ENCODE measurements around the gene KANTR. TPM values are rescaled to one million over a fixed set of nuclear protein-coding genes. Genes with fewer than 3 reads are reported as not detected.
"Not testable (repeated sequence)": the region's sequence is repeated elsewhere in the genome, so short reads cannot be mapped to it uniquely, and the experiment has no call there.

Gene KANTR
- total and polyA plus RNA-seq, 2 donors: 4.7 to 16.6 TPM

- no peaks in the 10 kb centered on the region for H3K9me3 ChIP-seq (ENCODE audit: control insufficient read depth in 2 of 2, insufficient read depth in 1 of 2, low read length in 1 of 2)
- 100% methylated on average over 1 of the region's 1 CpG for WGBS
- H3K4me1 ChIP-seq (ENCODE audit: control insufficient read depth in 2 of 2, insufficient read depth in 2 of 2, low read length in 2 of 2): no peaks in the 10 kb centered on the region
- no peak overlapping the region for H3K27ac ChIP-seq (ENCODE audit: low read depth in 1 of 2, low read length in 1 of 2)
- H3K4me3 ChIP-seq (ENCODE audit: low read length in 2 of 2): no peak overlapping the region
- H3K27me3 ChIP-seq (ENCODE audit: control insufficient read depth in 2 of 2, insufficient read depth in 1 of 2, low read length in 1 of 2): no peaks in the 10 kb centered on the region
- no peak for DNase-seq (ENCODE audit: low read depth in 6 of 9, low spot score in 9 of 9)
- H3K36me3 ChIP-seq (ENCODE audit: control insufficient read depth in 2 of 2, insufficient read depth in 2 of 2, low read length in 1 of 2): no peaks in the 10 kb centered on the region
Observed at GRCh38 chrX:53153581-53153980, 59.6 kb downstream of the KANTR start.

GRCh38 chrX:53155512-53156206 is 61.7 kb downstream of the KANTR start:
- WGBS: 97% methylated on average over 8 of the region's 8 CpGs
- Histone ChIP-seq H3K9me3 (ENCODE audit: control insufficient read depth in 2 of 2, insufficient read depth in 1 of 2, low read length in 1 of 2) (no peaks in the 10 kb centered on the region), H3K36me3 (ENCODE audit: control insufficient read depth in 2 of 2, insufficient read depth in 2 of 2, low read length in 1 of 2) (no peaks in the 10 kb centered on the region), H3K27me3 (ENCODE audit: control insufficient read depth in 2 of 2, insufficient read depth in 1 of 2, low read length in 1 of 2) (no peaks in the 10 kb centered on the region), H3K4me1 (ENCODE audit: control insufficient read depth in 2 of 2, insufficient read depth in 2 of 2, low read length in 2 of 2) (no peaks in the 10 kb centered on the region), H3K27ac (ENCODE audit: low read depth in 1 of 2, low read length in 1 of 2) (no peak overlapping the region), H3K4me3 (ENCODE audit: low read length in 2 of 2) (no peak overlapping the region)
- DNase-seq (ENCODE audit: low read depth in 6 of 9, low spot score in 9 of 9): no peak

- Histone ChIP-seq H3K9me3 (ENCODE audit: control insufficient read depth in 2 of 2, insufficient read depth in 1 of 2, low read length in 1 of 2) (no peaks in the 10 kb centered on the region), H3K4me1 (ENCODE audit: control insufficient read depth in 2 of 2, insufficient read depth in 2 of 2, low read length in 2 of 2) (no peaks in the 10 kb centered on the region), H3K27me3 (ENCODE audit: control insufficient read depth in 2 of 2, insufficient read depth in 1 of 2, low read length in 1 of 2) (no peaks in the 10 kb centered on the region), H3K36me3 (ENCODE audit: control insufficient read depth in 2 of 2, insufficient read depth in 2 of 2, low read length in 1 of 2) (no peaks in the 10 kb centered on the region), H3K27ac (ENCODE audit: low read depth in 1 of 2, low read length in 1 of 2) (no peak overlapping the region), H3K4me3 (ENCODE audit: low read length in 2 of 2) (no peak overlapping the region)
- WGBS: 100% methylated on average over 2 of the region's 2 CpGs
- no peak for DNase-seq (ENCODE audit: low read depth in 6 of 9, low spot score in 9 of 9)
Observed at GRCh38 chrX:53156207-53156596, 62.3 kb downstream of the KANTR start.

GRCh38 chrX:53159184-53159583 is 65.2 kb downstream of the KANTR start:
- WGBS: 97% methylated on average over 11 of the region's 11 CpGs
- no peak for DNase-seq (ENCODE audit: low read depth in 6 of 9, low spot score in 9 of 9)
- Histone ChIP-seq H3K36me3 (ENCODE audit: control insufficient read depth in 2 of 2, insufficient read depth in 2 of 2, low read length in 1 of 2) (no peaks in the 10 kb centered on the region), H3K9me3 (ENCODE audit: control insufficient read depth in 2 of 2, insufficient read depth in 1 of 2, low read length in 1 of 2) (no peaks in the 10 kb centered on the region), H3K27ac (ENCODE audit: low read depth in 1 of 2, low read length in 1 of 2) (no peak overlapping the region), H3K27me3 (ENCODE audit: control insufficient read depth in 2 of 2, insufficient read depth in 1 of 2, low read length in 1 of 2) (no peaks in the 10 kb centered on the region), H3K4me1 (ENCODE audit: control insufficient read depth in 2 of 2, insufficient read depth in 2 of 2, low read length in 2 of 2) (no peaks in the 10 kb centered on the region), H3K4me3 (ENCODE audit: low read length in 2 of 2) (no peak overlapping the region)

GRCh38 chrX:53160297-53160983 is 66.5 kb downstream of the KANTR start:
- no peak overlapping the region for H3K4me3 ChIP-seq (ENCODE audit: low read length in 2 of 2)
- no peaks in the 10 kb centered on the region for H3K27me3 ChIP-seq (ENCODE audit: control insufficient read depth in 2 of 2, insufficient read depth in 1 of 2, low read length in 1 of 2)
- 93% methylated on average over 6 of the region's 6 CpGs for WGBS
- H3K9me3 ChIP-seq (ENCODE audit: control insufficient read depth in 2 of 2, insufficient read depth in 1 of 2, low read length in 1 of 2): no peaks in the 10 kb centered on the region
- H3K4me1 ChIP-seq (ENCODE audit: control insufficient read depth in 2 of 2, insufficient read depth in 2 of 2, low read length in 2 of 2): no peaks in the 10 kb centered on the region
- no peak overlapping the region for H3K27ac ChIP-seq (ENCODE audit: low read depth in 1 of 2, low read length in 1 of 2)
- DNase-seq (ENCODE audit: low read depth in 6 of 9, low spot score in 9 of 9): no peak
- no peaks in the 10 kb centered on the region for H3K36me3 ChIP-seq (ENCODE audit: control insufficient read depth in 2 of 2, insufficient read depth in 2 of 2, low read length in 1 of 2)

GRCh38 chrX:53163436-53163835 is 69.5 kb downstream of the KANTR start:
- Histone ChIP-seq H3K4me3 (ENCODE audit: low read length in 2 of 2) (no peak overlapping the region), H3K27ac (ENCODE audit: low read depth in 1 of 2, low read length in 1 of 2) (no peak overlapping the region), H3K36me3 (ENCODE audit: control insufficient read depth in 2 of 2, insufficient read depth in 2 of 2, low read length in 1 of 2) (no peaks in the 10 kb centered on the region), H3K4me1 (ENCODE audit: control insufficient read depth in 2 of 2, insufficient read depth in 2 of 2, low read length in 2 of 2) (no peaks in the 10 kb centered on the region), H3K9me3 (ENCODE audit: control insufficient read depth in 2 of 2, insufficient read depth in 1 of 2, low read length in 1 of 2) (no peaks in the 10 kb centered on the region), H3K27me3 (ENCODE audit: control insufficient read depth in 2 of 2, insufficient read depth in 1 of 2, low read length in 1 of 2) (no peaks in the 10 kb centered on the region)
- 93% methylated on average over 7 of the region's 7 CpGs for whole genome bisulfite sequencing
- no peak for DNase-seq (ENCODE audit: low read depth in 6 of 9, low spot score in 9 of 9)

- H3K4me1 ChIP-seq (ENCODE audit: control insufficient read depth in 2 of 2, insufficient read depth in 2 of 2, low read length in 2 of 2); H3K4me3 ChIP-seq (ENCODE audit: low read length in 2 of 2); H3K27me3 ChIP-seq (ENCODE audit: control insufficient read depth in 2 of 2, insufficient read depth in 1 of 2, low read length in 1 of 2); DNase-seq (ENCODE audit: low read depth in 6 of 9, low spot score in 9 of 9); H3K9me3 ChIP-seq (ENCODE audit: control insufficient read depth in 2 of 2, insufficient read depth in 1 of 2, low read length in 1 of 2); H3K27ac ChIP-seq (ENCODE audit: low read depth in 1 of 2, low read length in 1 of 2); H3K36me3 ChIP-seq (ENCODE audit: control insufficient read depth in 2 of 2, insufficient read depth in 2 of 2, low read length in 1 of 2): not testable (repeated sequence)
- WGBS: 81% methylated on average over 6 of the region's 6 CpGs
Observed at GRCh38 chrX:53164566-53164965, 70.6 kb downstream of the KANTR start.

GRCh38 chrX:53166103-53166502 is 72.2 kb downstream of the KANTR start:
- Histone ChIP-seq H3K9me3 (ENCODE audit: control insufficient read depth in 2 of 2, insufficient read depth in 1 of 2, low read length in 1 of 2) (no peaks in the 10 kb centered on the region), H3K4me1 (ENCODE audit: control insufficient read depth in 2 of 2, insufficient read depth in 2 of 2, low read length in 2 of 2) (no peaks in the 10 kb centered on the region), H3K4me3 (ENCODE audit: low read length in 2 of 2) (no peak overlapping the region), H3K27ac (ENCODE audit: low read depth in 1 of 2, low read length in 1 of 2) (no peak overlapping the region), H3K27me3 (ENCODE audit: control insufficient read depth in 2 of 2, insufficient read depth in 1 of 2, low read length in 1 of 2) (no peaks in the 10 kb centered on the region), H3K36me3 (ENCODE audit: control insufficient read depth in 2 of 2, insufficient read depth in 2 of 2, low read length in 1 of 2) (peaks cover 0 to 4% of the 10 kb centered on the region in 2 donors)
- no peak for DNase-seq (ENCODE audit: low read depth in 6 of 9, low spot score in 9 of 9)
- WGBS: 92% methylated on average over 3 of the region's 3 CpGs

GRCh38 chrX:53171356-53171755 is 77.4 kb downstream of the KANTR start:
- 97% methylated on average over 7 of the region's 7 CpGs for WGBS
- Histone ChIP-seq H3K4me3 (ENCODE audit: low read length in 2 of 2) (no peak overlapping the region), H3K4me1 (ENCODE audit: control insufficient read depth in 2 of 2, insufficient read depth in 2 of 2, low read length in 2 of 2) (no peaks in the 10 kb centered on the region), H3K36me3 (ENCODE audit: control insufficient read depth in 2 of 2, insufficient read depth in 2 of 2, low read length in 1 of 2) (peaks cover 0 to 4% of the 10 kb centered on the region in 2 donors), H3K27ac (ENCODE audit: low read depth in 1 of 2, low read length in 1 of 2) (no peak overlapping the region), H3K27me3 (ENCODE audit: control insufficient read depth in 2 of 2, insufficient read depth in 1 of 2, low read length in 1 of 2) (no peaks in the 10 kb centered on the region), H3K9me3 (ENCODE audit: control insufficient read depth in 2 of 2, insufficient read depth in 1 of 2, low read length in 1 of 2) (no peaks in the 10 kb centered on the region)
- no peak for DNase-seq (ENCODE audit: low read depth in 6 of 9, low spot score in 9 of 9)
